ES-I3 (cell line): ENCODE results near the gene RREB1.

ENCODE experiments used
- H3K36me3 ChIP-seq: 2 replicates; pipeline ENCODE4 v1.6.1; 2013; ENCODE audit warnings: mild to moderate bottlenecking, low read length, control low read depth, moderate library complexity; ENCODE audit not compliant: insufficient read depth
- H3K4me1 ChIP-seq: 2 replicates; pipeline ENCODE4 v1.6.1; 2013; ENCODE audit warnings: mild to moderate bottlenecking, control low read depth, low read length; ENCODE audit not compliant: insufficient read depth
- H3K9ac ChIP-seq: 2 replicates; pipeline ENCODE4 v1.6.1; 2013; ENCODE audit warnings: low read depth, mild to moderate bottlenecking, low read length, moderate library complexity
- H3K9me3 ChIP-seq: 2 replicates; pipeline ENCODE4 v1.6.1; 2013; ENCODE audit warnings: mild to moderate bottlenecking, low read length, moderate library complexity; ENCODE audit not compliant: control insufficient read depth, insufficient read depth

The RREB1 gene

DNA sequence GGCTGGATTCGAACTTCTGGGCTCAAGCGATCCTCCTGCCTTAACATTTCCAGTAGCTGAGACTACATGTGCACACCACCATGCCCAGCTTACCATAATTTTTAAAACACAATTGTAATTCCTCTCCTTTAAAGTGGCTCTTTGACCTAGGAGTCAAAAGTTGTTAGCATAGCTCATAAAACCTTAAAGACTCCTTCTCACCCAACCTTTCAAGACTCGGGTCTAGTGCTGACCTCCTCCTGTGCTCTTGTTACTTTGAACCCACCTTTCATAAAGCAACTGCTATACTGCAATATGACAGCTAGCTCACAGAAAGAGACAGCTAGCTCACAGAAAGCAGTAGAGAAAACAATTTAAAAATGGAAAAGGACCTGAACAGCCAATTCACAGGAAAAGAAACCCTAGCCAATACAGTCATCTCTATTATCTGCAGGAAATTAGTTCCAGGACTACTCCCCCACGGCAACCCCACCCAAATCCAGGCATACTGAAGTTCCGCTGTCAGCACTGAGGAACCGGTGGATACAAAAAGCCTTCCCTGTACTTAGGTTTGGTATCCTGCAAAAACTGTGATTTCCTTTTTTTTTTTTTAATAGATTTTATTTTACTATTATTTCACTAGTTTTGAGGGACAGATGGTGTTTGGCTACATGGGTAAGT is 185.0 kb downstream of the RREB1 start:
- H3K9me3 ChIP-seq, result no peaks in the 10 kb centered on the region
- no peak overlapping the region for H3K9ac ChIP-seq
- no peaks in the 10 kb centered on the region for H3K4me1 ChIP-seq
- H3K36me3 ChIP-seq, result peaks cover 13% of the 10 kb centered on the region

DNA sequence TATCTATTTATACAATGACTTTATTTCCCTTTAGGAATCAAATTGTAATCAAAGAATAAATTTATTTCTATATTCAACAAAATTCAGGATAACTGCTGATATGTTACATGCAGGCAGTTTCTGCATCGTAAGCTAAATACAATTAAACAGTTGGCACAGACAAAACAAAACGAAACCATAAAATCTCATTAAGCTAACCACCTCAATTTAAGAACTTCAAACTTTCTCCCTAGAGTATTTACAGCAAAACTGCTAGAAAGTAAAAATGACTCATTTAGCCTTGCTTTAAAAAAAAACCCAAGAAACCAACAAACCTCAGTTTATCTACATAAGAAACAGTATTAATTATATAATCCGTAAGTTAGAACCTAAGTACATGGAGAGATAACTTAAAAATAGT is 188.2 kb downstream of the RREB1 start:
- Histone ChIP-seq H3K4me1 (no peaks in the 10 kb centered on the region), H3K36me3 (peaks cover 7% of the 10 kb centered on the region), H3K9me3 (no peaks in the 10 kb centered on the region), H3K9ac (no peak overlapping the region)

DNA sequence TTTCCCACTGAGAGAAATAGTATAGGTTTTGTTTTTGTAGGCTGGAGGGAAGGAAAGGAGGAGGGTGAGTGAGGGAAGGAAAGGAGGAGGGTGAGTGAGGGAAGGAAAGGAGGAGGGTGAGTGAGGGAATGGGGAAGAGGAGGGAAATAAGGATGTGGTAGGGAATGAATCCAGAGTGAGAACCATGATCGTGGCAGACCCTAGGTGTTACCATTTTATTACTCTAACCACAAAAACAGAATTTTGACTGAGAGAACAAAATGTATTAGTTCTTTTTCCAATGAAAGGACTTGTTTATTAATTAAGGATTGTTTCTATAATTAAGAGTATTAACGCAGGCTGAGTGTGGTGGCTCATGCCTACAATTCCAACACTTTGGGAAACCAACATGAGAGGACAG is 188.8 kb downstream of the RREB1 start:
- peaks cover 13% of the 10 kb centered on the region for H3K36me3 ChIP-seq
- no peak overlapping the region for H3K9ac ChIP-seq
- no peaks in the 10 kb centered on the region for H3K4me1 ChIP-seq
- no peaks in the 10 kb centered on the region for H3K9me3 ChIP-seq

DNA sequence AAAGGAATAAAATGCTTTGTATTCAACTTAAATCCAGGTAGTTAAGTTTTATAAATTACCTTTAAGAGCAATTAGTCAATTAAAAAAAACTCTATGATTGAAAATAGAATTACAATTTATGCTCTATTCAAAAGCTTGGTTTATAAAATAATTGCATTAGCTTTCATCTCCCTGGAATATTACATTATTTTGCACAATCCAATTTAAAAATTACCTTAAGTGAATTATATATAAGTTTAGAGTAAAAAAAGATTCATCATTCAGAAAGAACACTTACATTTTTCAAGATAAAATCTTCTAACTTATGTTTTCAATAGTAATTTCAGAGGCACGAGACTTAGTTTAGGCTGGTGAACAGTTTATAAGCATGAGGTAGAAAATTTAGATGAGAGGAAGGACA is 190.4 kb downstream of the RREB1 start:
- no peak overlapping the region for H3K9ac ChIP-seq
- peaks cover 24% of the 10 kb centered on the region for H3K36me3 ChIP-seq
- H3K9me3 ChIP-seq, result no peaks in the 10 kb centered on the region
- H3K4me1 ChIP-seq, result no peaks in the 10 kb centered on the region

DNA sequence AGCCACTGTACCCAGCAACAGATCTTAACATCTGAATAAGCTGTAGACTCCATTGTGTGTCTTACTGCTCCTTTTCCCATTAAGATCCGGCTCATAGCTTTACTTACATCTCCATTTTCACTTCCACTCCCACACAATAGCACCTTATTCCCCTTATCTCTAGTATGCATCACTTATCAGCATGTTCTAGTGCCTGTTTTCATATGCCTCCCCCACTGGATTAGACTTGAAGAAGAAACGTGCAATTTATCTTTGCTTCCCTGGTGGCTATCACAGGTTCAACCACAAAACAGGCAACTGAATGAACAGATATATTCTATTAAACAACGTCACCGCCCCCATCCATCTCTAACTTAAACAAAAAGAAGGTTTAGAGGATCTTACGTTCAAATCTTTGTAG is 193.2 kb downstream of the RREB1 start:
- Histone ChIP-seq H3K4me1 (no peaks in the 10 kb centered on the region), H3K9me3 (no peaks in the 10 kb centered on the region), H3K36me3 (peaks cover 38% of the 10 kb centered on the region), H3K9ac (no peak overlapping the region)
